RWPE1 (cell line): ENCODE data around the gene FAM83C.
A peak's percentile ranks its signal among the peaks of the same experiment; 100 is the strongest.

Experiments
- CTCF ChIA-PET: fragments of 350-600 bp; sonication (Branson Sonifier 250); formaldehyde crosslinking; extraction: SDS; loops from one replicate; lab custom pipeline; 2021; lab: Yijun Ruan, JAX
- POLR2A ChIA-PET: fragments of 400-600 bp; formaldehyde crosslinking; extraction: SDS; loops from one replicate; lab custom pipeline; 2020; ENCODE audit warnings: antibody characterized with exemption; ENCODE audit not compliant: low non-redundant PET; lab: Yijun Ruan, JAX
- DNase-seq: peaks from one replicate; pipeline ENCODE4 v3.0.0; 2012; ENCODE audit warnings: low spot score
- H3K27ac ChIP-seq: fragments of 450-650 bp; 2 replicates; pipeline ENCODE4 v1.5.1; 2017
- CTCF ChIP-seq: fragments of 450-650 bp; conservative IDR thresholded peaks from 2 replicates; pipeline ENCODE4 v1.5.1; 2017; ENCODE audit warnings: low read depth, mild to moderate bottlenecking

The FAM83C gene

GRCh38 chr20:35291654-35292503 is at the start of gene FAM83C:
Gene FAM83C (minus strand): TSS chr20:35292425. CDS start chr20:35292304, 121 bp downstream.
- DNase-seq: no peak
- no peak within 1 kb of the TSS for H3K27ac ChIP-seq
- ChIA-PET POLR2A (interaction anchor here (0.9 kb wide), 1 partner anchor 163 kb away, joined by 3 read pairs; no protein-coding TSS in a partner anchor), CTCF (interaction anchor here (1.5 kb wide), 1 partner anchor 11 kb away, joined by 3 read pairs; no protein-coding TSS in a partner anchor)
- no peak for TF ChIP-seq CTCF

- POLR2A ChIA-PET: interaction anchor here (0.9 kb wide), 1 partner anchor 57 kb away, joined by 3 read pairs; the partner anchor contains the start of gene EIF6
- DNase-seq: no peak
- no peak overlapping the region; the same call in 1 of the 2 replicates for H3K27ac ChIP-seq
- CTCF ChIA-PET: interaction anchor here (0.6 to 2.0 kb wide), 8 partner anchors 10 to 1097 kb away, joined by 3 to 7 read pairs (median 4); no protein-coding TSS in a partner anchor
- no peak for TF ChIP-seq CTCF
Observed at GRCh38 chr20:35341366-35342028, 49.3 kb upstream of the FAM83C start.

- POLR2A ChIA-PET: no interaction called here
Observed at GRCh38 chr20:35340436-35340835, 48.2 kb upstream of the FAM83C start.

GRCh38 chr20:35339636-35340035 is 47.4 kb upstream of the FAM83C start:
- DNase-seq: no peak
- ChIA-PET POLR2A (no interaction called here), CTCF (no interaction called here)
- no peak overlapping the region for H3K27ac ChIP-seq
- TF ChIP-seq CTCF: no peak

More at GRCh38 chr20:35340436-35340835, 48.2 kb upstream of the FAM83C start:
- no peak overlapping the region for H3K27ac ChIP-seq
- TF ChIP-seq CTCF: no peak
- DNase-seq: no peak
- CTCF ChIA-PET: interaction anchor here (0.7 kb wide), 1 partner anchor 28 kb away, joined by 3 read pairs; no protein-coding TSS in a partner anchor

- ChIA-PET CTCF (no interaction called here), POLR2A (no interaction called here)
- TF ChIP-seq CTCF: no peak
- peak; percentile 67 for DNase-seq
- H3K27ac ChIP-seq: no peak overlapping the region
Observed at GRCh38 chr20:35339007-35339406, 46.8 kb upstream of the FAM83C start.
